Activated CD4-positive, alpha-beta T cell treated with anti-CD3 and anti-CD28 coated beads for 24 hours (primary cell): ENCODE results near the gene UPF2.
"Not testable (repeated sequence)": the region's sequence is repeated elsewhere in the genome, so short reads cannot be mapped to it uniquely, and the experiment has no call there.

ENCODE experiments used
- DNase-seq, 2 donors: peaks; one replicate each; pipeline ENCODE4 v3.0.0-alpha.2; 2020; ENCODE audit warnings: low read depth in 2 of 2

UPF2 gene

GRCh38 chr10:11901833-11902475 is 140.7 kb downstream of the UPF2 start:
- DNase-seq, result no peak

GRCh38 chr10:11901454-11901832 is 141.2 kb downstream of the UPF2 start:
- DNase-seq, result no peak

- no peak for DNase-seq
Measured at GRCh38 chr10:11901036-11901301, 141.6 kb downstream of the UPF2 start.

- DNase-seq, result no peak
Measured at GRCh38 chr10:11899067-11899876, 143.3 kb downstream of the UPF2 start.

- DNase-seq, result no peak
Measured at GRCh38 chr10:11898372-11899066, 144.1 kb downstream of the UPF2 start.

- DNase-seq, result no peak
Measured at GRCh38 chr10:11898033-11898371, 144.6 kb downstream of the UPF2 start.

- DNase-seq, result no peak
Measured at GRCh38 chr10:11896549-11897200, 145.9 kb downstream of the UPF2 start.

- DNase-seq, result no peak
Measured at GRCh38 chr10:11895598-11895997, 147.0 kb downstream of the UPF2 start.

GRCh38 chr10:11895108-11895466 is 147.5 kb downstream of the UPF2 start:
- DNase-seq, result no peak

GRCh38 chr10:11894381-11895107 is 148.1 kb downstream of the UPF2 start:
- no peak for DNase-seq

GRCh38 chr10:11893749-11894278 is 148.8 kb downstream of the UPF2 start:
- DNase-seq, result no peak

GRCh38 chr10:11891776-11892486 is 150.7 kb downstream of the UPF2 start:
- no peak for DNase-seq

- not testable (repeated sequence) for DNase-seq
Measured at GRCh38 chr10:11889263-11889662, 153.3 kb downstream of the UPF2 start.

- DNase-seq, result no peak
Measured at GRCh38 chr10:11887381-11888227, 155.0 kb downstream of the UPF2 start.

GRCh38 chr10:11886851-11887250 is 155.8 kb downstream of the UPF2 start:
- no peak for DNase-seq

- no peak for DNase-seq
Measured at GRCh38 chr10:11886138-11886474, 156.5 kb downstream of the UPF2 start.

GRCh38 chr10:11885437-11886137 is 157.0 kb downstream of the UPF2 start:
- DNase-seq, result no peak

GRCh38 chr10:11884706-11885423 is 157.7 kb downstream of the UPF2 start:
- DNase-seq, result no peak
